ENCODE data around the gene UPF2.

DNA sequence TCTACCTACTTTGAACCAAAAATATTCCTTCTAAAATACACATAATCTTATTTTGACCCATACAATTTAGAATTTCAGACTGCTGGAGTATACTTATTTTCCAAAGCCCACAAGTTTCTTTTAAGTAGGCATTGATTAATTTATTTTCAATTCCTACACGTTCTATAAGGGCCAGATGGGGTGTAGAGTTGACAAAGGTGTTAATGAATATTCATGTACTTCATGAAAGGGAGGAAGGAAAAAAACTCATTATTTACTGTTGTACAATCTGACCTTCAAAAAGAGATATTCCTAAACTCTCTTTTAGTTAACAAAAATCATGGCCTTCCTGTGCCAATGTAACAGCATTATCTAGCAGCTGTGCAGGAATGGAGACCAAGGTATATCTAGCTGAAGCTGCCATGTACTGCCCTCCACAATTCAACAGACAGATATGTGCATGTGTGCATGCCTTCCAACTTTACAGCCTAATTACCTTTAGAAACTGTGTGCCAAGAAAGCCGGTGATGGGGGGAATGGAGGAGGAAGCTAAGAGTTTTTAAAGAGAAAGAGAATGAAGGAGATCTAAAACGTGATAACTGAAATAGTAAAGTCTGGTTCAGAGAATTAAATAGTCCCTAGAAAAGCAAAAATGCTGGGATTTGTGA lies 108.9 kb downstream of the UPF2 start:
- no peak for TF ChIP-seq CTCF (IDR thresholded peaks at IDR 0.05)
- no peak for TF ChIP-seq POLR2A (IDR thresholded peaks at IDR 0.05)

Measured in adrenal gland (tissue), 5 donors.